HG02870 (cell line): Measurements from ENCODE around the gene PRIMPOL.
"Not testable (repeated sequence)": the region's sequence is repeated elsewhere in the genome, so short reads cannot be mapped to it uniquely, and the experiment has no call there.

Experiments used
- ATAC-seq: cut with Tn5 transposase; IDR thresholded peaks from one replicate; pipeline ENCODE4 v1.9.1; 2021; ENCODE audit warnings: mild to moderate bottlenecking, moderate library complexity; ENCODE audit not compliant: unreplicated experiment

The PRIMPOL gene

DNA sequence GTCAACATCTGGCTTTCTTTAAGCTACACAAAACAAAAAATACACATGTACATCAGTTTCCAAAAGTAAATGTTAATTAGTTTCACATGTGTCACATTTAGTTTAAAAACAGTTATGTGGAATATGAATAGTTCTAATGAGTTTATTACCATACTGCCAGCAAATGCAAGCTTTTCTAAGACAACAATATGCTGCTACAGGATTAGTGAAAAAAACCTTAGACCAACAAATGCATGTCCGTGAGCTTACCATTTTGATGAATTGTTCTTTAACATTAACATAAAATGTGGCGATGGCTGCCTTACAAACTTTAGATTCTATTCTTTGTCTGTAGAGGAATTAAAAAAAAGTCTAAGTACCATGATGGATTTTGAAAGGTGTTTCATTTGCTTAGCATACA lies 52.6 kb downstream of the PRIMPOL start:
- no peak for ATAC-seq

DNA sequence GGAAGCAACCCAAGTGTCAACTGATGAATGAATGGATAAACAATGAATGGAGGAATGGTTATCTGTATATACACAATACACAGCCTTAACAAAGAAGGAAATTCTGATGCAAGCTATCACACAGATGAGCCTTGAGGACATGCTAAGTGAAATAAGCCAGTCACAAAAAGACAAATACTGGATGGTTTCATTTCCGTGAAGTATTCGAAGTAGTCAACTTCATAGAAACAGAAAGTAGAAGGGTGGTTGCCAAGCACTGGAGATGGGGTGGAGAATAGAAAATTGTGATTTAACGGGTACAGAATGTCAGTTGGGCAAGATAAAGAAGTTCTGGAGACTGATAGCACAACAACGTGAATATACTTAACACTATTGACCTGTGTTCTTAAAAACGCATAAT lies 56.2 kb downstream of the PRIMPOL start:
- no peak for ATAC-seq

DNA sequence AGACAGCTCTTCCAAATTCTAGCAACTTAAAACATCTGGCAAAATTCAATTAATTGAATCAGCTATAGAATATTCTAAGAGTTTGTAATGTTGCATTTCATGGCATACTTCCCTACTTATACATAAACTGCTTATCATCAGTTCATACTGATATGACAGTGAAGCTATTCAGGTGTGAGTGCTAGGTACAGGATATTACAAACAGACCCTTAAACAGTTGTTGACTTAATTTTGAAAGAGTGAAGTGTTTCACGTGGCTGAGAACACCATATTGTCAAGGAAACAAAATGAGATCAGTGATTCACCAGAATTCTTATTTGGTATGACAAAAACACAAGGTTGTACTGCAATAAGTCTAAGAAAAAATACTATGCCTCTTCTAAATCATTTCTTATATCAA lies 56.9 kb downstream of the PRIMPOL start:
- ATAC-seq: no peak

DNA sequence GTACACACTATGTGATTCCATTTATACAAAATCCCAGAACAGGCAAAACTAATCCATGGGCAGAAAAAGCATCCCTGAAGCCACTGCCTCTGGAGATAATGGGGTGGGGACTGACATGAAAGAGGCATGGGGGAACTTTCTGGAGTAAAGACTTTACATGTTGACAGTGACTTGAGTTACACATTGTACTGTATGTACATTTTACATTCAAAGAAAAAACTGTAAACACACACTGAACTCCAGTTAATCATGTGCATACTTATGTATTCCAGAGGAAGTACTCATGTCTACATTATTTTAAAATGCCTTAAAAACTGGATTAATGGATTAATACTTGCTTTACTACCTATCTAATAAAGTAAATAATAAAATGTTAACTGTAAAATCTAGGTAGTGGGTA lies 62.8 kb downstream of the PRIMPOL start:
- ATAC-seq: no peak

DNA sequence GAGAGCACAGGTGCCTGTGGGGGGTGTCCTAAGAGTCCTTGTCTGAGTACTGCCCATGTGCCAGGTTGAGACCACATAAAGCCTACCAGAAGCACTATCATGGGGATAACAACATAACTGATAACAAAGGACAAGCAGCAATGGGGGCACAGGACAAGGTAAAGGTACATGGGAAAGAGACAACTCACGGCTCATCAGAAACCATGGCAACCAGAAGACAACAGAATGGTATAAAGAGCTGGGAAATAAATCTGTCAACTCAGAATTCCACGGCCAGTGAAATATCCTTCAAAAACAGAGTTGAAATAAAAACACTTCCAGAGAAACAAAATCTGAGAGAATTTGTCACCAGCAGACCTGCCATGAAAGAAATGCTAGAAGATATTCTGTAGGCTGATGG lies 64.3 kb downstream of the PRIMPOL start:
- no peak for ATAC-seq

DNA sequence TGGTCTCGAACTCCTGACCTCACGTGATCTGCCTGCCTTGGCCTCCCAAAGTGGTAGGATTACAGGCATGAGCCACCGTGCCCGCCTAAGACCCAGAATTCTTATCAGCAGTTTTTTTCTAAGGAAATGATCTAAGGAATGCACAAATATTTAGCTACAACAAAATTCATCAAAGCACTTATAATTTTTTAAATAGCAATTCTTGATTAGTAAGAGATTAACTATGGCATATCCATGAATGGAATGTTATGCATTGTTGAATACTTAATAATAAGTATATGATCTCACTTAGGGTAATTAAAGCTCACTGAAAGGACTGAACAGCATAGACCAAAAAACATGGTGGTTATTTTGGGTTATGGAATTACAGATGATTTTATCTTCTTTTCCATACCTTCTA lies 66.0 kb downstream of the PRIMPOL start:
- ATAC-seq: no peak

DNA sequence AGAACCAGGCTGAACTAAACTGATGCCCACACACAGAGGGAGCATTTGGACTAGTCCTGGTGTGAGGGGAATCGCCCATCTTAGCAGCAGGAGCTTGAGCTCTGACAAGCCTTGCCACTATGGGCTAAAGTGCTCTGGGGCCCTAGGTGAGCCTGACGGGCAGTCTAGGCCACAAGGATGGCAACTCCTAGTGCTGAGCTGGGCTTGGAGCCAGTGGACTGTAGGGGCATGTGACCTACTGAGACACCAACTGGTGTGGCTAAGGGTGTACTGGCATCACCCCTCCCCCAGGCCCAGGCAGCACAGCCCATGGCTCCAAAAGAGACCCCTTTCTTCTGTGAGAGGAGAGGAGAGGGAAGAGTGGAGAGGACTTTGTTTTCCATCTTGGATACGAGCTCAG lies 69.9 kb downstream of the PRIMPOL start:
- ATAC-seq: no peak

DNA sequence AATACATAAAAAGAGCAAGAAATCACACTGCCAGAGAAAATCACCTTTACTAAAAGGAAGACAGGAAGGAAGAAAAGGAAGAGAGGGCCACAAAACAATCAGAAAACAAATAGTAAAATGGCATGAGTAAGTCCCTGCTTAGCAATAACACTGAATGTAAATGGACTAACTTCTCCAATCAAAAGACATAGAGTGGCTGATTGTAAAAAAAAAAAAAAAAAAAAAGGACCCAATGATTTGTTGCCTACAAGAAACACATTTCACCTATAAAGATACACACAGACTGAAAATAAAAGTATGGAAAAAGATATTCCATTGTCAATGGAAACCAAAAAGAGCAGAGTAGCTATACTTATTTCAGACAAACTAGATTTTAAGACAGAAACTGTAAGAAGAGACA lies 71.7 kb downstream of the PRIMPOL start:
- ATAC-seq: no peak

DNA sequence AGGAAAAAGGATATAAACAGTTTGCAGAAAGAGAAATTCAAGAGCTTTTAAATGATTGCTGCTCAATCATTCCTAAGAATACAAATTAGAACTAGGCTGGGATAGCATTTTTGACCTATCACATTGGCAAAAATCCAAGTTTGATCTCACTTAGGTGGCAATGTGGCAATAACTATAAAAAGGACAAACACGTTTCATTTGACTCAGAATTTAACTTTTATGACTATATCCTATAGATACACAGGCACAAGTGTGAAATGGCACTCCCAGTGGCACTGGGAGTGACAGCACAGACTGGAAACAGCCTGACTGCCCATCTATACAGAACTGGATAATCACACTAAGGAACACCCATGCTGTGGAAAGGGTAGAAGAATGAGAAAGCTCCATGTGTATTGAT lies 73.3 kb downstream of the PRIMPOL start:
- ATAC-seq: no peak

DNA sequence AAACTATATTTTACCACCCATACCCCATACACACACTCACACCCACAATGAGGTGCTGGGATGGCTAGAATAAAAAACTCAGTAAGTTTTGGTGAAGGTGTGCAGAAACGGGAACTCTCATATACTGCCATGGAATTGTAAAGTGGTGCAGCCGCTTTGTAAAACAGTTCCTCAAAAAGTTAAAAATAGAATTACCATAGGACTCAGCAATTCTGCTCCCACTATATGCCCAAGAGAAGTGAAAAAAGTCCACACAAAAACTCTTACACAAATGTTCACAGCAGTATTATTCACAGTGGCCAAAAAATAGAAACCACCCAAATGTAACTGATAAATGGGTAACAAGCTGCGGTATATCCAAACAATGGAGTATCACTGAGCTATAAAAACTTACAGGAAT lies 77.9 kb downstream of the PRIMPOL start:
- no peak for ATAC-seq

DNA sequence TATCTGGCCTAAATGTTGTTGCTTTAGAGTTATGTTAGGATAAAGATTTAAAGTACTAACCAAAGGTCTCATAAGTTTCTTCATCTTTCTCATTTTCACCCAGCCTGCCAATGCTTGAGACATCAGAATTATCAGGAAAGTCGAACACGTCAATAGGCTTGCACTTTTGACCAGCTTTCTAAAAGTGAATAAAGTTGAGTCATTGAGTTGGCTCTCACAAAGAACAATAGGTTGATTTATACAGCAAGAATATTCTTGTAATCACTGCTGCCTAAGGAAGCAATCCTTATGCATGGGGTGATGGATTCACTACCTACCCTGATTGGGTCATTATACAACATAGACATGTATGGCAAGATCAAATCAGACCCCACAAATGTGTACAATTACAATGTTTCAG lies 79.3 kb downstream of the PRIMPOL start:
- ATAC-seq: no peak

DNA sequence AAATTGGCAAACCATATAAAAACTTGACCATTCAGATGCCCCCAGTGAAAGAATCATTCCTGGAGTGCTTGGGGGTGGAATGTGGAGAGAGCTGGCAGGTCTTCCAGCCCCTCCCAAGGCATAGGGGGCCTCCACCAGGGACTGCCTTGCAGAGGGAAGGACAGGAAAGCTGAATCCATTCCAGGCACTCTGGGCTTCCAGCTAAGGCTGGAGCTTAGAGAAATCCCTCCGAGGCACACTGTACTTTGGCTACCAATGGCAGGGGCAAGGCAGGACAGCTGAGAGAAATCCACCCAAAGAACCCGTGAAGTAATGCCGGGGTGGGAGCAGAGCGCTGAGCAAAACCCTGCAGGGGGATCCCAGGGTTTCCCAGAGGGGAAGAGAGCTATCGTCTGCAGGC lies 80.4 kb downstream of the PRIMPOL start:
- ATAC-seq: no peak

DNA sequence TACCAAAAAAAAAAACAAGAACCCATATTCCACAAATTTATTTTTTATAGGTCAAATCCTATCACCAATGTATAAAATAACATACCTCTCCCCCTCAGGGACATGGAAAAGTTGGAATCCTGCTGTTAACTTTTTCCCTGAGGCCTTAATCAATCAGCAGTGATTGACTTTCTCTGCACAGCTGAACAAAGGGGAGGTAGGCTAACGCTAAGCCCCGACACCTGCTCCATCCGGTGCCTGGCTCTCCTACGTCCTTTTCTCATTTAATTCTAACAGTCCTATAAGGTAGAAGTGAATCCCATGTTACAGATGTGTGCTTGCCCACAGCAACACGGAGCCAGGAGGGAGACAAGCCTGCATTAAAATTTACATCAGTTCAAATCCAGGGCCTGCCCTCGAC lies 81.5 kb downstream of the PRIMPOL start:
- no peak for ATAC-seq

DNA sequence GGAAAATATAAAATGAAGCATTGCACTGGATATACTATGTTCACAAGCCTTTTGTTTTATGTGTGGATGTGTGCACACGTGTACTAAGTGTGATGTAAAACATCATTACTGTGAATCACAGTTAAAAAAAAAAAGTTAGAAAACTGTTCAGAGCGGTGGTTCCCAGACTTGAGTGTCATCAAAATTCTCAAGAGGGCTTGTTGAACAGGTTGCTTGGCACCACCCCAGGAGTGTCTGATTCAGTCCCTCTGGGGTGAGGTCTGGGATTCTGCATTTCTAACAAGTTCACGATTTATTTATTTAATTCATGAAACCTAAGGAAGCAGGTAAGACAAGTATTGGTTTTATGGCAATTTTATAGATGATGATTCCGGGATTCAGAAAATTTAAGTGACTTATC lies 82.6 kb downstream of the PRIMPOL start:
- no peak for ATAC-seq

DNA sequence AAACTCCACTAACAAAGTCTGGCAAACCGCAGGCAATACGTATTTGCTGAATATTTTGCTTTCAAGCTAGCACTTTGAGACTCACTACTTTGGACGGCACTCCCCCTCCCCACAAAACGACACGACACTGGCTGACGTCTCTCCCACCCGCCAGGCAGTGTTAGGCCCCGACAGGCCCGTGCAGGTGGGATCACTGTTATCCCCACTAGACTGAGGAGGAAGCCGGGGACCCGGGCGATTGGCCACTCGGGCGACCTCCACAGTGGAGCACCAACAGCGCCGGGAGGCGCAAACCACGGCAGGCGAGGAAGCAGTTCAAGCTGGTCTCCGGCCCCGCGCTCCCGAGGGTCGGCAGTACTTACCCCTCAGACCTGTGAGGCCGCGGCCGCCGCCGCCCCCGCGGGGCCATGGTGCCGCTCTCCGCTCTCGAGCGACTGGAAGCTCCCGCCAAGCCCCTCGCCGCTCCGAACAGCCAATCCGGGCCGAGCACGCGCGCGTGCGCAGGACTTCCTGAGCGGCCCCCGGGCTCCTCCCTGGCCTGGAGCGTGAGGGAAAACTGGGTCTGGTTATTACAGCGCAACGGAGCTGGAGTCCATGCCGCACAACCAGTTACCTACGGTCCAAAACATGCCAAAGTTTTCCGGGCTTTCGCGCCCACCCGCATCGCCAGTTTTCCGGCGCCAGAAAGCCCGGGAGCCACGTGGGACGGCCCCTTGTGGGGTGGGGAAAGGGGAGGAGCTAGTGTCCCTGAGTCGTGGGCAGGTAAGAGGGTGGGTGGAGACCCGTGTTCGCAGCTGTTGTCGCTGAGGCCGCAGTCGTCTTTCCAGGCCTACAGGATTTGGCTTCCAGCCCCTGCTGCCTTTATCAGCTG lies 84.4 kb downstream of the PRIMPOL start, which contains the start of gene CENPU:
Gene CENPU (minus strand): TSS at position 443 of the 871 bp plus-strand sequence. CDS start 34 bp downstream, at position 409.
- peak; percentile 90 for ATAC-seq

DNA sequence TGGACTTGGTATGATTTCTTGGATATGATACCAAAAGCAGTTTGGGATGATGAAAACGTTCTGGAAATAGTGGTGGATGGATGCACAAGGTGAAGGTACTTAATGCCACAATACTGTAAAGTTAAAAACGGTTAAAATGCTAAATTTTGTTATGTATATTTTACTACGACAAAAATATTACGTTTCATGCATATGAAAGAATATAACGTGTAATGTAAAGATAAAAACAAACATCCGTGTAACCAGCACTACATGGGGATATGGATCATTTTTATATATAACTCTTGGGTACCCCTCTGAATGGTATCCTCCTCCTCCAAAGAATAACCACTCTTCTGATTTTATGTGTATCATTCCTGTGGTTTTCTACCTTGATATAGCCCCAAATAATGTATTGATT lies 85.2 kb downstream of the PRIMPOL start:
- no peak for ATAC-seq

DNA sequence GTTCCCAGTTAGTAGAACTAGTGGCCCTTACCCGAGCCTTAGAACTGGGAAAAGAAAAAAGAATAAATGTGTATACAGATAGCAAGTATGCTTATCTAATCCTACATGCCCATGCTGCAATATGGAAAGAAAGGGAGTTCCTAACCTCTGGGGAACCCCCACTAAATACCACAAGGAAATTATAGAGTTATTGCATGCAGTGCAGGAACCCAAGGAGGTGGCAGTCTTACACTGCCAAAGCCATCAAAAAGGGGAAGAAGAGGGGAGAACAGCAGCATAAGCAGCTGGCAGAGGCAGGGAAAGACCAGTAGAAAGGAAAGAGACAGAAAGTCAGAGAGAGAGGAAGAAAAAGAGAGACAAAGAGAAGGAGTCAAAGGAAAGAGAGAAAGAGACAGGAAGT lies 90.0 kb downstream of the PRIMPOL start:
- ATAC-seq: not testable (repeated sequence)

DNA sequence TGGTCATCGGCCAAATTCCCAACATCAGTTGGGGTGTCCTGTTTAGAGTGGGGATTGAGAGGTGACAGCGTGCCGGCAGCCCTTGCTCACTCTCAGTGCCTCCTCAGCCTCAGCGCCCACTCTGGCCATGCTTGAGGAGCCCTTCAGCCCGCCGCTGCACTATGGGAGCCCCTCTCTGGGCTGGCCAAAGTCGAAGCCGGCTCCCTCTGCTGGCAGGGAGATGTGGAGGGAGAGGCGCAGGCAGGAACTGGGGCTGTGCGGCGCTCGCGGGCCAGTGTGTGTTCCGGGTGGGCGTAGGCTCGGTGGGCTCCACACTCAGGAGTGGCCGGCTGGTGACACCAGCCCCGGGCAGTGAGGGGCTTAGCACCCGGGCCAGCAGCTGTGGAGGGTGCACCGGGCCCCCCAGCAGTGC lies 91.4 kb downstream of the PRIMPOL start:
- no peak for ATAC-seq

DNA sequence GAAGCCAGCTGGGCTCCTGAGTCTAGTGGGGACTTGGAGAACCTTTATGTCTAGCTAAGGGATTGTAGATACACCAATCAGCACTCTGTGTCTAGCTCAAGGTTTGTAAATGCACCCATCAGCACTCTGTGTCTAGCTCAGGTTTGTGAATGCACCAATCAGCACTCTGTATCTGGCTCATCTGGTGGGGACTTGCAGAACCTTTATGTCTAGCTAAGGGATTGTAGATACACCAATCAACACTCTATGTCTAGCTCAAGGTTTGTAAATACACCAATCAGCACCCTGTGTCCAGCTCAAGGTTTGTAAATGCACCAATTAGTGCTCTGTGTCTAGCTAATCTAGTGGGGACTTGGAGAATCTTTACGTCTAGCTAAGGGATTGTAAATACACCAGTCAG lies 92.1 kb downstream of the PRIMPOL start:
- ATAC-seq: not testable (repeated sequence)

DNA sequence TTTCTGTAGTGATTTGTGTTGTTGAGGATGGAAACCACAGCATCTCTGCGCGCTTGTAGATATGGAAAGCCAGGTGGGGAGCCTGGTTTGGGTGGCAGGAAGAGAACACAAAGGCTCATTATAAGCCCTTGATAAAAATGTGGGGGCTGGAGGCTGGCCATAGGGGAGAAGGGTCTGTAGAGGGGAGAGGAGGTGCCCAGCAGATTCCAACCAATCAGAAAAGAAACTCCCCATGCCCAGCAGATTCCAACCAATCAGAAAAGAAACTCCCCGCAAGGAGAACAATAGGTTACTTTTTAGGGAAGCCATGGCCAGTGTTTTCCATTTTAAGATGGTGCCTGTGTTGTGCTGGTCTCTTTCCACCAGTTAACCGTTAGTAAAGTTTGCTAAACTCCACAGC lies 94.1 kb downstream of the PRIMPOL start:
- no peak for ATAC-seq

DNA sequence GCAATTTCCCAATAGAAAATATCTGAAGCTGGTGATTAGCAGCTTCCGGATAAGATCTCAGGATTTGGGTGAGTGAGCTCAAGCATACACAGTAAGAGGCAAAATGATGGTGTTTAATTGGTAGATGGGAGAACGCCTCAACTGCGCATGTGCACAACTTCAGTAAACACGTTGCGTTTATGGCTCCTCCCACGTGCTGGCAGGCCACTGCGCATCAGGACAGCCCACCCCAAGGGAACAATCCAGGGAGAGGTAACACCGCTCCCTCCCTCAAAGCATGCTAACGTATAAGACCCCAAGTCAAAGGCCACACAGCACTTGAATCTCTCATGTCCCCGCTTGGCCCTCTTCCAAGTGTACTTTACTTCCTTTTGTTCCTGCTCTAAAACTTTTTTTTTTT lies 94.7 kb downstream of the PRIMPOL start:
- no peak for ATAC-seq
